ENCODE measurements around the gene RNU2-1.
"Not testable (repeated sequence)": the region's sequence is repeated elsewhere in the genome, so short reads cannot be mapped to it uniquely, and the experiment has no call there.

Gene RNU2-1

GRCh38 chr17:43193251-43193650 is 40.5 kb downstream of the RNU2-1 start:
- Histone ChIP-seq H3K27ac (ENCODE audit: poor library complexity, severe bottlenecking) (no peak overlapping the region), H3K36me3 (ENCODE audit: low read depth) (peaks cover 99% of the 10 kb centered on the region), H3K4me1 (ENCODE audit: insufficient read depth, poor library complexity, severe bottlenecking) (no peaks in the 10 kb centered on the region), H3K27me3 (ENCODE audit: insufficient read depth, poor library complexity, severe bottlenecking) (no peaks in the 10 kb centered on the region), H3K4me3 (ENCODE audit: severe bottlenecking) (no peak overlapping the region), H3K9me3 (ENCODE audit: severe bottlenecking) (no peaks in the 10 kb centered on the region)
- ATAC-seq (ENCODE audit: low read depth): no peak
- no peak for TF ChIP-seq CTCF (IDR thresholded peaks at IDR 0.05; ENCODE audit: poor library complexity, severe bottlenecking)
- DNase-seq (ENCODE audit: low spot score): no peak

- not testable (repeated sequence) for H3K4me3 ChIP-seq (ENCODE audit: severe bottlenecking); ATAC-seq (ENCODE audit: low read depth); H3K9me3 ChIP-seq (ENCODE audit: severe bottlenecking); H3K27me3 ChIP-seq (ENCODE audit: insufficient read depth, poor library complexity, severe bottlenecking); H3K4me1 ChIP-seq (ENCODE audit: insufficient read depth, poor library complexity, severe bottlenecking); H3K27ac ChIP-seq (ENCODE audit: poor library complexity, severe bottlenecking); DNase-seq (ENCODE audit: low spot score)
- H3K36me3 ChIP-seq (ENCODE audit: low read depth): peaks cover 73% of the 10 kb centered on the region
These were observed 47.1 kb downstream of the RNU2-1 start for GRCh38 chr17:43186656-43187055.

GRCh38 chr17:43183921-43184320 is 49.9 kb downstream of the RNU2-1 start:
- no peak overlapping the region for H3K27ac ChIP-seq (ENCODE audit: poor library complexity, severe bottlenecking)
- H3K36me3 ChIP-seq (ENCODE audit: low read depth): peaks cover 73% of the 10 kb centered on the region
- ATAC-seq (ENCODE audit: low read depth) (no peak), DNase-seq (ENCODE audit: low spot score) (no peak)
- H3K4me3 ChIP-seq (ENCODE audit: severe bottlenecking): no peak overlapping the region
- no peak for TF ChIP-seq CTCF (IDR thresholded peaks at IDR 0.05; ENCODE audit: poor library complexity, severe bottlenecking)
- H3K9me3 ChIP-seq (ENCODE audit: severe bottlenecking): no peaks in the 10 kb centered on the region
- no peaks in the 10 kb centered on the region for H3K27me3 ChIP-seq (ENCODE audit: insufficient read depth, poor library complexity, severe bottlenecking)
- H3K4me1 ChIP-seq (ENCODE audit: insufficient read depth, poor library complexity, severe bottlenecking): no peaks in the 10 kb centered on the region

Data from RWPE2 (cell line).